Thoracic aorta (tissue), 2 donors: ENCODE results near the gene TMEM9. TPM values are rescaled to one million over a fixed set of nuclear protein-coding genes. Genes with fewer than 3 reads are reported as not detected.

Experiments
- ATAC-seq: fragments of 150-250 bp; one replicate; pipeline ENCODE4 v1.8.0; 2017; ENCODE audit warnings: low read depth; ENCODE audit not compliant: insufficient number of reproducible peaks, low FRiP score
- DNase-seq: peaks from one replicate; pipeline ENCODE4 v3.0.0-alpha.2; 2020; ENCODE audit warnings: low spot score
- H3K27ac ChIP-seq, 2 donors: fragments of 200-600 bp; sonication (generic); 1 replicate in 1 of 2; 2 replicates in 1 of 2; pipeline ENCODE4 v1.5.1; 2016; ENCODE audit warnings: mild to moderate bottlenecking in 2 of 2, moderate library complexity in 2 of 2
- H3K27me3 ChIP-seq: fragments of 200-600 bp; sonication (generic); replicated peaks from 2 replicates; pipeline ENCODE4 v1.6.0; 2016; ENCODE audit warnings: mild to moderate bottlenecking; ENCODE audit not compliant: insufficient read depth
- H3K36me3 ChIP-seq: fragments of 200-600 bp; sonication (generic); one replicate; pipeline ENCODE4 v1.5.1; 2016
- H3K4me1 ChIP-seq, 2 donors: fragments of 200-600 bp; sonication (generic); 1 replicate in 1 of 2; 2 replicates in 1 of 2; pipeline versions ENCODE4 v1.5.1 to v1.6.0; 2016; ENCODE audit warnings: low read depth in 2 of 2, mild to moderate bottlenecking in 1 of 2; ENCODE audit not compliant: control insufficient read depth in 1 of 2
- H3K4me3 ChIP-seq: fragments of 200-600 bp; sonication (generic); 2 replicates; pipeline ENCODE4 v1.5.1; 2016; ENCODE audit warnings: mild to moderate bottlenecking
- H3K9me3 ChIP-seq: fragments of 200-600 bp; sonication (generic); 2 replicates; pipeline ENCODE4 v1.5.1; 2016
- CTCF ChIP-seq: fragments of 200-600 bp; sonication (generic); IDR thresholded peaks from one replicate; pipeline ENCODE4 v1.5.1; 2019; ENCODE audit warnings: antibody characterized with exemption
- total RNA-seq, 2 donors: library from RNA; depleted of rRNA; stranded (reverse); fragments of >200 nt; gene quantifications; one replicate each; pipeline versions ENCODE4 v1.1.0 to v1.2.3, GENCODE V29; 2016

Gene TMEM9
- total RNA-seq, 2 donors from 2014 or later = 30.0 to 58.2 TPM

- peak; percentile 52 for ATAC-seq
- peaks cover 9 to 18% of the 10 kb centered on the region in 2 donors for H3K4me1 ChIP-seq
- no peaks in the 10 kb centered on the region for H3K27me3 ChIP-seq
- no peaks in the 10 kb centered on the region for H3K9me3 ChIP-seq
- peak overlapping the region; percentile 86 for H3K4me3 ChIP-seq
- H3K36me3 ChIP-seq = peaks cover 1% of the 10 kb centered on the region
- peak overlapping the region in 1 of 2 donors; percentile 65 for H3K27ac ChIP-seq
- no peak for TF ChIP-seq CTCF
- no peak for DNase-seq
Observed at GRCh38 chr1:201153474-201154388, 543 bp downstream of the TMEM9 start.

- TF ChIP-seq CTCF = no peak
- no peak for ATAC-seq
- Histone ChIP-seq H3K4me1 (peaks cover 6 to 14% of the 10 kb centered on the region in 2 donors), H3K36me3 (peaks cover 17% of the 10 kb centered on the region), H3K9me3 (no peaks in the 10 kb centered on the region), H3K27me3 (no peaks in the 10 kb centered on the region), H3K27ac (no peak overlapping the region), H3K4me3 (no peak overlapping the region)
- DNase-seq = no peak
Observed at GRCh38 chr1:201149400-201149799, 4.9 kb downstream of the TMEM9 start.

GRCh38 chr1:201147396-201148015 lies 6.8 kb downstream of the TMEM9 start:
- peaks cover 0 to under 1% of the 10 kb centered on the region in 2 donors for H3K4me1 ChIP-seq
- ATAC-seq = no peak
- peaks cover 23% of the 10 kb centered on the region for H3K36me3 ChIP-seq
- no peak overlapping the region for H3K27ac ChIP-seq
- TF ChIP-seq CTCF = no peak
- no peak overlapping the region for H3K4me3 ChIP-seq
- no peaks in the 10 kb centered on the region for H3K9me3 ChIP-seq
- H3K27me3 ChIP-seq = no peaks in the 10 kb centered on the region
- no peak for DNase-seq

- Histone ChIP-seq H3K9me3 (no peaks in the 10 kb centered on the region), H3K4me3 (no peak overlapping the region), H3K27ac (no peak overlapping the region), H3K36me3 (peaks cover 23% of the 10 kb centered on the region), H3K27me3 (no peaks in the 10 kb centered on the region), H3K4me1 (no peaks in the 10 kb centered on the region)
- TF ChIP-seq CTCF = no peak
- ATAC-seq (no peak), DNase-seq (no peak)
Observed at GRCh38 chr1:201146626-201147390, 7.5 kb downstream of the TMEM9 start.

- H3K36me3 ChIP-seq = peaks cover 23% of the 10 kb centered on the region
Observed at GRCh38 chr1:201145816-201146215, 8.5 kb downstream of the TMEM9 start.

More at GRCh38 chr1:201145816-201146215, 8.5 kb downstream of the TMEM9 start:
- Histone ChIP-seq H3K27ac (no peak overlapping the region), H3K27me3 (no peaks in the 10 kb centered on the region), H3K9me3 (no peaks in the 10 kb centered on the region), H3K4me3 (no peak overlapping the region), H3K4me1 (no peaks in the 10 kb centered on the region)
- DNase-seq (no peak), ATAC-seq (no peak)
- TF ChIP-seq CTCF = no peak
